Heart left ventricle (tissue), 16 donors: ENCODE data around the gene KCNQ1. TPM values are rescaled to one million over a fixed set of nuclear protein-coding genes. Genes with fewer than 3 reads are reported as not detected.

Experiments used
- ATAC-seq, 4 donors: fragments of 200-7000 bp; cut with Tn5 transposase; one replicate each; pipeline ENCODE4 v1.9.1; 2020 to 2022; ENCODE audit warnings: moderate library complexity in 4 of 4, mild to moderate bottlenecking in 3 of 4, moderate number of reproducible peaks in 1 of 4
- DNase-seq, 5 donors: peaks; one replicate each; pipeline ENCODE4 v3.0.0-alpha.2; 2020
- H3K27ac ChIP-seq, 12 donors: fragments of 200-600 bp; sonication (generic) in 4 of 12; one replicate each; pipeline versions ENCODE4 v1.5.0 to v1.8.0; 2016 to 2022; ENCODE audit warnings: mild to moderate bottlenecking in 2 of 12
- H3K27me3 ChIP-seq, 9 donors: fragments of 200-600 bp; sonication (generic) in 2 of 9; one replicate each; pipeline versions ENCODE4 v1.5.1 to v1.8.0; 2016 to 2022; ENCODE audit warnings: mild to moderate bottlenecking in 3 of 9
- H3K36me3 ChIP-seq, 9 donors: fragments of 200-600 bp; sonication (generic) in 2 of 9; one replicate each; pipeline versions ENCODE4 v1.5.0 to v1.8.0; 2018 to 2022; ENCODE audit warnings: mild to moderate bottlenecking in 2 of 9
- H3K4me1 ChIP-seq, 12 donors: fragments of 200-600 bp; sonication (generic) in 4 of 12; one replicate each; pipeline versions ENCODE4 v1.5.0 to v1.8.0; 2016 to 2022; ENCODE audit warnings: mild to moderate bottlenecking in 3 of 12
- H3K4me3 ChIP-seq, 12 donors: fragments of 200-600 bp; sonication (generic) in 4 of 12; one replicate each; pipeline versions ENCODE4 v1.5.0 to v1.8.0; 2017 to 2022; ENCODE audit warnings: mild to moderate bottlenecking in 9 of 12, moderate library complexity in 4 of 12
- H3K9me3 ChIP-seq, 12 donors: fragments of 200-600 bp; sonication (generic) in 4 of 12; one replicate each; pipeline versions ENCODE4 v1.5.0 to v1.8.0; 2016 to 2022; ENCODE audit warnings: mild to moderate bottlenecking in 1 of 12
- POLR2A ChIP-seq, 2 donors: fragments of 450-650 bp; IDR thresholded peaks; one replicate each; pipeline ENCODE4 v1.6.1; 2017; ENCODE audit warnings: antibody characterized with exemption in 2 of 2, mild to moderate bottlenecking in 2 of 2, moderate library complexity in 2 of 2
- WGBS, 4 donors: extraction: QIAGEN DNeasy Blood & Tissue Kit in 2 of 4; methylation state at CpG; one replicate each; pipeline versions ENCODE4 v1.1.5 to v1.1.7; 2013 to 2018; 5-methylcytosine and 5-hydroxymethylcytosine counted together
- intact Hi-C, 10 donors: fragments of 100-400 bp; cut with DNase I; formaldehyde crosslinking; loops; one replicate each; pipeline versions ENCODE4 v1.11.1 to v1.14.2; 2022
- polyA plus RNA-seq, 2 donors: library from polyadenylated mRNA; stranded (reverse); fragments of 200-250 nt; gene quantifications; one replicate each; pipeline ENCODE4 v1.2.3, GENCODE V29; 2013
- total RNA-seq, 9 donors: library from RNA; depleted of rRNA in 2 of 9; stranded (reverse); fragments of >200 nt in 2 of 9; fragmentation: NEBNext Ultra II Directional in 3 of 9; extraction: Animal tissue kit (Norgen Biotek cat#: 25700) in 3 of 9; gene quantifications; one replicate each; pipeline versions ENCODE4 v1.1.0 to v1.2.4, GENCODE V29; 2016 to 2023
- TF ChIP-seq, protein P1 (sequence below), 12 donors: fragments of 200-600 bp; sonication (generic) in 4 of 12; IDR thresholded peaks; one replicate each; pipeline versions ENCODE4 v1.5.0 to v1.8.0; 2018 to 2022; ENCODE audit warnings: antibody characterized with exemption in 12 of 12, mild to moderate bottlenecking in 5 of 12
- donor health status: ischemic (EF 13 %, LVEDD 7.1; RV severe dilation, severe dysfunction).
- donor health status: healthy with polysubstance abuse.
- donor health status: DM: no; HTN: yes; CAD: no.
- donor health status: DM: no; HTN: no; CAD: no.
- donor health status: ischemic (EF 25% LVEDD 6.9; RV normal size, moderate dysfunction).
- donor health status: ischemic (EF 25% LVEDD 5.7; RV mildly dilated, moderate dysfunction).
- donor health status: healthy.
- donor health status: DM: yes; HTN: yes; CAD: no.
- donor health status: ischemic (EF 35%, LVEDD 5.7; RV mildly dilated, moderate dysfunction).
- donor health status: nonischemic (EF 11% LVEDD 7.7; RV severe dilation, severe dysfunction).
- donor health status: DM: yes; HTN: yes; CAD: no.
- donor health status: PGD.
- donor health status: ischemic (EF 29% LVEDD 5.4; RV normal size, mild dysfunction).
- donor health status: nonischemic (EF 23%, LVEDD 6.1; RV moderate dilation, normal function).

KCNQ1 gene
- total and polyA plus RNA-seq, 11 donors: 18.6 to 42.4 (median 31.4) TPM

DNA sequence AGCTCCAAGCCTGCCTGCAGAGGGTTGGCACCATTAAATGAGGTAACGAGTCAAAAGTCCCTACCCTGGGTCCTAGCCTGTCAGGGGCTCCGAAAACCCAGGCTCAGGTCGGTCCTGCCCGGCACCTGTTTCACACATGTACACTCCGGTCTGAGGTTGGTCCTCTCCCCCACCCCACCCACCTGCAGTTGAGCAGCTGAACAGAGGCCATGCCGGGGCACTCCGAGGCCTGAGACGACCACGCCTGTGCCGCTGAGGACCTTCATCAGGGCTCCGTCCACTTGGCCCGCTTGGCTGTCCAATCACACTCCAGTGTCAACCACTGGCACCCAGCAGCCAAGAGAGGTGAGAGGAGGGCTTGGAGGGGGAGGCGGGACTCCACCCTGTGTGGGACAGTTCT, 42.7 kb upstream of the KCNQ1 start:
- TF ChIP-seq, protein P1, sequence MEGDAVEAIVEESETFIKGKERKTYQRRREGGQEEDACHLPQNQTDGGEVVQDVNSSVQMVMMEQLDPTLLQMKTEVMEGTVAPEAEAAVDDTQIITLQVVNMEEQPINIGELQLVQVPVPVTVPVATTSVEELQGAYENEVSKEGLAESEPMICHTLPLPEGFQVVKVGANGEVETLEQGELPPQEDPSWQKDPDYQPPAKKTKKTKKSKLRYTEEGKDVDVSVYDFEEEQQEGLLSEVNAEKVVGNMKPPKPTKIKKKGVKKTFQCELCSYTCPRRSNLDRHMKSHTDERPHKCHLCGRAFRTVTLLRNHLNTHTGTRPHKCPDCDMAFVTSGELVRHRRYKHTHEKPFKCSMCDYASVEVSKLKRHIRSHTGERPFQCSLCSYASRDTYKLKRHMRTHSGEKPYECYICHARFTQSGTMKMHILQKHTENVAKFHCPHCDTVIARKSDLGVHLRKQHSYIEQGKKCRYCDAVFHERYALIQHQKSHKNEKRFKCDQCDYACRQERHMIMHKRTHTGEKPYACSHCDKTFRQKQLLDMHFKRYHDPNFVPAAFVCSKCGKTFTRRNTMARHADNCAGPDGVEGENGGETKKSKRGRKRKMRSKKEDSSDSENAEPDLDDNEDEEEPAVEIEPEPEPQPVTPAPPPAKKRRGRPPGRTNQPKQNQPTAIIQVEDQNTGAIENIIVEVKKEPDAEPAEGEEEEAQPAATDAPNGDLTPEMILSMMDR (IDR thresholded peaks at IDR 0.05): no peak
- no peak for TF ChIP-seq POLR2A (IDR thresholded peaks at IDR 0.05)
- WGBS, 4 donors: 81 to 89% (median 88%) methylated on average over 7 to 13 of the region's 13 CpGs
- H3K9me3 ChIP-seq: no peaks in the 10 kb centered on the region
- no peak overlapping the region for H3K27ac ChIP-seq
- no peaks in the 10 kb centered on the region for H3K27me3 ChIP-seq
- DNase-seq (no peak), ATAC-seq (no peak)
- intact Hi-C loops: loop anchor here in 7 of 10 donors (5.0 kb wide), 2 partner anchors 95 to 100 kb away; partner anchors contain the start of genes C11orf21 (in 1 of the 7) and TSPAN32 (in 1 of the 7)
- H3K36me3 ChIP-seq: peaks cover 0 to 39% (median 33%) of the 10 kb centered on the region in 9 donors
- peak overlapping the region in 5 of 12 donors; percentile 81 to 100 (median 87) for H3K4me3 ChIP-seq
- peaks cover 0 to 27% (median 25%) of the 10 kb centered on the region in 12 donors for H3K4me1 ChIP-seq

DNA sequence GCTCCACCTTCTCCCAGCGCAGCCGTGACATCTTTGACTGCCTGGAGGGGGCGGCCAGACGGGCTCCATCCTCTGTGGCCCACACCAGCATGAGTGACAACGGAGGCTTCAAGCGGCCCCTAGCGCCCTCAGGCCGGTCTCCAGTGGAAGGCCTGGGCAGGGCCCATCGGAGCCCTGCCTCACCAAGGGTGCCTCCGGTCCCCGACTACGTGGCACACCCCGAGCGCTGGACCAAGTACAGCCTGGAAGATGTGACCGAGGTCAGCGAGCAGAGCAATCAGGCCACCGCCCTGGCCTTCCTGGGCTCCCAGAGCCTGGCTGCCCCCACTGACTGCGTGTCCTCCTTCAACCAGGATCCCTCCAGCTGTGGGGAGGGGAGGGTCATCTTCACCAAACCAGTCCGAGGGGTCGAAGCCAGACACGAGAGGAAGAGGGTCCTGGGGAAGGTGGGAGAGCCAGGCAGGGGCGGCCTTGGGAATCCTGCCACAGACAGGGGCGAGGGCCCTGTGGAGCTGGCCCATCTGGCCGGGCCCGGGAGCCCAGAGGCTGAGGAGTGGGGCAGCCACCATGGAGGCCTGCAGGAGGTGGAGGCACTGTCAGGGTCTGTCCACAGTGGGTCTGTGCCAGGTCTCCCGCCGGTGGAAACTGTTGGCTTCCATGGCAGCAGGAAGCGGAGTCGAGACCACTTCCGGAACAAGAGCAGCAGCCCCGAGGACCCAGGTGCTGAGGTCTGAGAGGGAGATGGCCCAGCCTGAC, 41.7 kb upstream of the KCNQ1 start:
- Histone ChIP-seq H3K4me1 (peaks cover 0 to 27% (median 25%) of the 10 kb centered on the region in 12 donors), H3K4me3 (no peak overlapping the region), H3K36me3 (peaks cover 0 to 29% (median 24%) of the 10 kb centered on the region in 9 donors), H3K27me3 (no peaks in the 10 kb centered on the region), H3K9me3 (no peaks in the 10 kb centered on the region), H3K27ac (no peak overlapping the region)
- intact Hi-C loops: loop anchor here in 7 of 10 donors (5.0 kb wide), 2 partner anchors 96 to 101 kb away; partner anchors contain the start of genes C11orf21 (in 1 of the 7) and TSPAN32 (in 1 of the 7)
- DNase-seq (no peak), ATAC-seq (no peak)
- TF ChIP-seq, protein P1 (IDR thresholded peaks at IDR 0.05): no peak
- no peak for TF ChIP-seq POLR2A (IDR thresholded peaks at IDR 0.05)
- 85 to 90% (median 87%) methylated on average over 17 to 31 of the region's 31 CpGs for WGBS, 4 donors

DNA sequence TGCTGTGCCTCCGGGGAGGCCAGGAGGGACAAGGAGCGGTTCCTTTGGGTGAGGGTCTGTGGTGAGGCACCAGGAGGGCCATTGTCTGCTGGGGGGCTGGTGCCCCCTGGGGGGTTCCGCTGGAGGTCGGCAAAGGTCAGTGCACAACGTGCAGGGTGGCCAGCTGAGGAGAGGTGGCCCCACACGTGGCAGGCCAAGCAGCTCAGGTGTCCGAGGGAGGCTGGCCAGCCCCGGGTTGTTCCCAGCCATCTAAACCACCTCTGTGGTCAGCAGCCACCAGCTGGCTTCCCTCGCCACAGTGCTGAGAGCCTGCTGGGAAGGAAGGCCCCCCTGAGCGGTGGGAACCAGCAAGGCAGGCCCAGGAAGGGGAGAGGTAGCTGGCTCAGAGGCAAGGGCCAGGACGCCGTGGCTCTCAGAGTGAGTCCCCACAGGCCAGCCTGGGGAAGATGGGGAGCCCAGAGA, 40.0 kb upstream of the KCNQ1 start:
- Histone ChIP-seq H3K27ac (no peak overlapping the region), H3K27me3 (no peaks in the 10 kb centered on the region), H3K4me3 (no peak overlapping the region), H3K36me3 (peaks cover 0 to 25% (median 19%) of the 10 kb centered on the region in 9 donors), H3K9me3 (no peaks in the 10 kb centered on the region), H3K4me1 (peaks cover 0 to 17% (median 11%) of the 10 kb centered on the region in 12 donors)
- no peak for ATAC-seq
- intact Hi-C loops: loop anchor here in 7 of 10 donors (5.0 kb wide), 2 partner anchors 97 to 102 kb away; partner anchors contain the start of genes C11orf21 (in 1 of the 7) and TSPAN32 (in 1 of the 7)
- TF ChIP-seq, protein P1 (IDR thresholded peaks at IDR 0.05): no peak
- TF ChIP-seq POLR2A (IDR thresholded peaks at IDR 0.05): no peak
- no peak for DNase-seq
- 62 to 87% (median 74%) methylated on average over 11 to 12 of the region's 12 CpGs for WGBS, 4 donors

DNA sequence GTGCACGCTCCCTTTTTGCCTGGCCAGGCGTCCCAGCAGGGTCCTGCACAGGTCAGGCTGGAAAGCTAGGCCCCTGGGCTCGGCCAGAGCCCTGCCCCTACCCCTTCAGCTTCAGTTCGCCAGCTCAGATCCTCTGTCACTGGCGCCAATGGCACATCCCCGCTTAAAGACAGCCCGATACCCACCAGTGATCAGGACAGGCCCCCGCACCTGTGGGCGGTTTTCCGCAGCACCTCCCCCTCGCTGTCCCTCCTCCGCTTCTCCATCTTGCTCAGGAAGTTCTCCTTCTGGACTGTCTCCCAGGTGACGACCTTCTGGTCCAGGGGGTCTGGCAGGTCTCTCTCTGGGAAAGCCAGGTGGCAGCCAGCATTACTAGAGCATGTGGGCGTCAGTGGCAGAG, 38.4 kb upstream of the KCNQ1 start:
- intact Hi-C loops: no loop called here
- Histone ChIP-seq H3K4me3 (no peak overlapping the region), H3K9me3 (no peaks in the 10 kb centered on the region), H3K27ac (no peak overlapping the region), H3K36me3 (peaks cover 0 to 25% (median 19%) of the 10 kb centered on the region in 9 donors), H3K4me1 (peaks cover 0 to 9% (median 7%) of the 10 kb centered on the region in 12 donors), H3K27me3 (no peaks in the 10 kb centered on the region)
- ATAC-seq (no peak), DNase-seq (no peak)
- TF ChIP-seq POLR2A (IDR thresholded peaks at IDR 0.05): no peak
- TF ChIP-seq, protein P1 (IDR thresholded peaks at IDR 0.05): no peak
- WGBS, 4 donors: 88 to 94% (median 89%) methylated on average over 12 to 14 of the region's 14 CpGs
